ELR (cell line): ENCODE results near the gene BRI3.

Experiments used
- DNase-seq: peaks from one replicate; pipeline ENCODE4 v3.0.0-alpha.2; 2015; ENCODE audit warnings: low read depth

Gene BRI3

GRCh38 chr7:98286701-98287485, 5.4 kb downstream of the BRI3 start:
- DNase-seq: no peak

- no peak for DNase-seq
Observed at GRCh38 chr7:98287486-98287959, 6.0 kb downstream of the BRI3 start.

GRCh38 chr7:98288064-98288823, 6.8 kb downstream of the BRI3 start:
- no peak for DNase-seq

- DNase-seq: no peak
Observed at GRCh38 chr7:98289333-98289875, 7.9 kb downstream of the BRI3 start.

- DNase-seq: peak; percentile 29
Observed at GRCh38 chr7:98291717-98292116, 10.2 kb downstream of the BRI3 start.

GRCh38 chr7:98293265-98293664, 11.8 kb downstream of the BRI3 start:
- no peak for DNase-seq

- DNase-seq: no peak
Observed at GRCh38 chr7:98293746-98294145, 12.3 kb downstream of the BRI3 start.

- no peak for DNase-seq
Observed at GRCh38 chr7:98294326-98294725, 12.8 kb downstream of the BRI3 start.

- peak; percentile 64 for DNase-seq
Observed at GRCh38 chr7:98294798-98295382, 13.4 kb downstream of the BRI3 start.

- no peak for DNase-seq
Observed at GRCh38 chr7:98295467-98296192, 14.1 kb downstream of the BRI3 start.

- no peak for DNase-seq
Observed at GRCh38 chr7:98296833-98297232, 15.3 kb downstream of the BRI3 start.

GRCh38 chr7:98297626-98298286, 16.3 kb downstream of the BRI3 start:
- DNase-seq: no peak

GRCh38 chr7:98300595-98301372, 19.3 kb downstream of the BRI3 start:
- no peak for DNase-seq

- no peak for DNase-seq
Observed at GRCh38 chr7:98301693-98302470, 20.4 kb downstream of the BRI3 start.

- no peak for DNase-seq
Observed at GRCh38 chr7:98303176-98303865, 21.8 kb downstream of the BRI3 start.

GRCh38 chr7:98303906-98304305, 22.4 kb downstream of the BRI3 start:
- no peak for DNase-seq

GRCh38 chr7:98305951-98306535, 24.6 kb downstream of the BRI3 start:
- no peak for DNase-seq

- DNase-seq: no peak
Observed at GRCh38 chr7:98307971-98308466, 26.5 kb downstream of the BRI3 start.

GRCh38 chr7:98309566-98309965, 28.1 kb downstream of the BRI3 start:
- DNase-seq: no peak
